K562 (cell line): ENCODE results near the gene ZNF598. TPM values are rescaled to one million over a fixed set of nuclear protein-coding genes. Genes with fewer than 3 reads are reported as not detected.

Experiments used
- ETV1 ChIP-seq: fragments of 450-650 bp; conservative IDR thresholded peaks from 2 replicates; pipeline ENCODE4 v1.6.1; 2016; ENCODE audit warnings: missing genetic modification characterization, control low read depth, low read depth, missing compliant biosample characterization
- FOXK2 ChIP-seq, 2 experiments: fragments of 450-650 bp; IDR thresholded peaks in 1 of 2; conservative IDR thresholded peaks in 1 of 2; 2 replicates each; pipeline ENCODE4 v1.6.1; 2016; ENCODE audit warnings: low read depth in 2 of 2, mild to moderate bottlenecking in 1 of 2
- GTF2E2 ChIP-seq: fragments of 200-800 bp; sonication (Bioruptor generic); IDR thresholded peaks from 2 replicates; pipeline ENCODE4 v1.6.1; 2016; ENCODE audit warnings: missing genetic modification characterization, missing compliant biosample characterization
- MTF1 ChIP-seq: fragments of 250-450 bp; sonication (Bioruptor Pico); IDR thresholded peaks from 2 replicates; pipeline ENCODE4 v1.9.0; 2021; ENCODE audit warnings: moderate library complexity, mild to moderate bottlenecking, inconsistent platforms, borderline replicate concordance
- PRPF4 ChIP-seq: fragments of 200-400 bp; formaldehyde crosslinking; IDR thresholded peaks from one replicate; pipeline ENCODE4 v1.6.1; 2017; ENCODE audit warnings: low read length, low read depth, mild to moderate bottlenecking; ENCODE audit not compliant: insufficient read depth, poor library complexity, severe bottlenecking
- SETDB1 ChIP-seq: IDR thresholded peaks from one replicate; pipeline ENCODE4 v1.6.1; 2012; ENCODE audit warnings: low read length, control low read depth, inconsistent platforms
- TAF7 ChIP-seq: fragments of 450-650 bp; IDR thresholded peaks from 2 replicates; pipeline ENCODE4 v1.6.1; 2016; ENCODE audit warnings: missing genetic modification characterization, missing compliant biosample characterization
- TCF7L2 ChIP-seq: fragments of 150-350 bp; IDR thresholded peaks from 2 replicates; pipeline ENCODE4 v1.6.1; 2016; ENCODE audit warnings: low read depth, mild to moderate bottlenecking, low read length, moderate library complexity
- ZEB2 ChIP-seq: fragments of 450-650 bp; IDR thresholded peaks from 2 replicates; pipeline ENCODE4 v1.6.1; 2016
- ZNF316 ChIP-seq: fragments of 450-650 bp; IDR thresholded peaks from 2 replicates; pipeline ENCODE4 v1.6.1; 2016
- ZNF586 ChIP-seq: fragments of 450-650 bp; formaldehyde crosslinking; conservative IDR thresholded peaks from 2 replicates; pipeline ENCODE4 v1.4.0; 2020; ENCODE audit warnings: mild to moderate bottlenecking, moderate library complexity
- ZNF766 ChIP-seq: fragments of 200-800 bp; sonication (Bioruptor generic); conservative IDR thresholded peaks from 2 replicates; pipeline ENCODE4 v1.6.1; 2016; ENCODE audit warnings: missing genetic modification characterization, missing compliant biosample characterization
- polyA plus RNA-seq, 8 experiments: library from polyadenylated mRNA; depleted of rRNA in 4 of 8; stranded (reverse) in 5 of 8; unstranded in 3 of 8; fragments of >200 nt; fragmentation: Nextera tagmentation in 2 of 8; fragmentation: Illumina TruSeq in 1 of 8; extraction: Ambion mirVana in 2 of 8; extraction: Trizol in 1 of 8; gene quantifications; 2 replicates each; pipeline versions ENCODE4 v1.2.1 to v1.2.3, GENCODE V29; 2011 to 2014; ENCODE audit warnings: inconsistent platforms in 1 of 8, missing spikeins in 1 of 8
- total RNA-seq, 7 experiments: library from RNA; depleted of rRNA in 6 of 7; stranded (reverse); fragments of >200 nt in 6 of 7; fragmentation: Illumina TruSeq in 2 of 7; extraction: Trizol in 2 of 7; gene quantifications; 2 replicates each; pipeline versions ENCODE4 v1.2.1 to v1.2.3, GENCODE V29; 2011 to 2021; ENCODE audit warnings: low replicate concordance in 1 of 7
- TF ChIP-seq, protein P1 (sequence below), 3 experiments: fragments of 200-800 bp in 1 of 3; fragments of 250-450 bp in 1 of 3; fragments of 450-650 bp in 1 of 3; sonication (Bioruptor Pico) in 1 of 3; sonication (Bioruptor generic) in 1 of 3; formaldehyde crosslinking in 1 of 3; IDR thresholded peaks; 2 replicates each; pipeline versions ENCODE4 v1.6.1 to v1.8.0; 2016 to 2022; ENCODE audit warnings: mild to moderate bottlenecking in 2 of 3, missing genetic modification characterization in 2 of 3, missing compliant biosample characterization in 1 of 3, moderate library complexity in 1 of 3
- TF ChIP-seq, protein P2 (sequence below): sonication (generic); formaldehyde crosslinking; IDR thresholded peaks from 2 replicates; pipeline ENCODE4 v1.8.1; 2023; ENCODE audit warnings: mild to moderate bottlenecking, missing genetic modification reagents, moderate library complexity
- TF ChIP-seq, protein P3 (sequence below): fragments of 250-450 bp; sonication (Bioruptor Pico); IDR thresholded peaks from 2 replicates; pipeline ENCODE4 v1.4.0; 2020
- TF ChIP-seq, protein P4 (sequence below): sonication (generic); formaldehyde crosslinking; IDR thresholded peaks from 2 replicates; pipeline ENCODE4 v1.8.1; 2023; ENCODE audit warnings: missing genetic modification reagents, mild to moderate bottlenecking, borderline replicate concordance

ZNF598 gene
- total and polyA plus RNA-seq, 9 of the 15 experiments (the other 6 are each of a cell fraction or from before 2014, with no cell fraction given) = 0.11 to 115 (median 29.6) TPM

DNA sequence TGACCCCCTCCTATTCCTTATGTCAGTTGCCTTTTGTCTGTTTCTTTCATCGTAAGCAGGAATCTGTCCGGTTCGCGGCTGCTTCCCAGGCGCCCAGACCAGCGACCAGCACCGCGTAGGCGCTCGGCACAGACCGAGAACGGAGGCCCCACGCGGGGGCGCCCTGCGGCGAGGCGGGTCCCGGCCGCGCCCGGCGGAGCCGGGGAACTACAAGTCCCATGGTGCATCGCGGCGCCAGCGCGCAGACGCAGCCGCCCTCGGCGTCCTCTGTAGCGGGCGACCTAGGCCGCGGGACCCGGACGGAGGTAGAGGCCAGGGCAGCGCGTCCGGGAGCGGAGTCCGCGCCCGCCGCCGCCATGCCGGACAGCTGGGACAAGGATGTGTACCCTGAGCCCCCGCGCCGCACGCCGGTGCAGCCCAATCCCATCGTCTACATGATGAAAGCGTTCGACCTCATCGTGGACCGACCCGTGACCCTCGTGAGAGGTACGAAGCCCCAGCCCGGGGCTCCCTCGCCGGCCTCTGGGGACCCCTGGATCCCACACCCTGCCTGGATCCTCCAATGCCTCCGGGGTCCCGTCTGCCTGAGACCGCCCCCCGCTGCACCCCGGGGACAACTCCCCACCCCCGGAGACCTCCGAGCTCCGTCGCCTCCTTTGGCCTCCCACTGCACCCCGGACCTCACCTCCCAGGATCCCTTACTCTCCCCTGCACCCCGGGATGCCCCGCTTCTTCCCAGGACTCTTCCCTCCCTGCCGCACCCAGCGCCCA lies 50.2 kb downstream of the ZNF598 start, which contains the start of gene NDUFB10 (continued):
- no peak for TF ChIP-seq GTF2E2 (tag)
- TF ChIP-seq, protein P1, sequence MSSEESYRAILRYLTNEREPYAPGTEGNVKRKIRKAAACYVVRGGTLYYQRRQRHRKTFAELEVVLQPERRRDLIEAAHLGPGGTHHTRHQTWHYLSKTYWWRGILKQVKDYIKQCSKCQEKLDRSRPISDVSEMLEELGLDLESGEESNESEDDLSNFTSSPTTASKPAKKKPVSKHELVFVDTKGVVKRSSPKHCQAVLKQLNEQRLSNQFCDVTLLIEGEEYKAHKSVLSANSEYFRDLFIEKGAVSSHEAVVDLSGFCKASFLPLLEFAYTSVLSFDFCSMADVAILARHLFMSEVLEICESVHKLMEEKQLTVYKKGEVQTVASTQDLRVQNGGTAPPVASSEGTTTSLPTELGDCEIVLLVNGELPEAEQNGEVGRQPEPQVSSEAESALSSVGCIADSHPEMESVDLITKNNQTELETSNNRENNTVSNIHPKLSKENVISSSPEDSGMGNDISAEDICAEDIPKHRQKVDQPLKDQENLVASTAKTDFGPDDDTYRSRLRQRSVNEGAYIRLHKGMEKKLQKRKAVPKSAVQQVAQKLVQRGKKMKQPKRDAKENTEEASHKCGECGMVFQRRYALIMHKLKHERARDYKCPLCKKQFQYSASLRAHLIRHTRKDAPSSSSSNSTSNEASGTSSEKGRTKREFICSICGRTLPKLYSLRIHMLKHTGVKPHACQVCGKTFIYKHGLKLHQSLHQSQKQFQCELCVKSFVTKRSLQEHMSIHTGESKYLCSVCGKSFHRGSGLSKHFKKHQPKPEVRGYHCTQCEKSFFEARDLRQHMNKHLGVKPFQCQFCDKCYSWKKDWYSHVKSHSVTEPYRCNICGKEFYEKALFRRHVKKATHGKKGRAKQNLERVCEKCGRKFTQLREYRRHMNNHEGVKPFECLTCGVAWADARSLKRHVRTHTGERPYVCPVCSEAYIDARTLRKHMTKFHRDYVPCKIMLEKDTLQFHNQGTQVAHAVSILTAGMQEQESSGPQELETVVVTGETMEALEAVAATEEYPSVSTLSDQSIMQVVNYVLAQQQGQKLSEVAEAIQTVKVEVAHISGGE (CRISPR knock-in tag; IDR thresholded peaks at IDR 0.05) = peak in 2 of 3 experiments; percentile 29 to 77; a peak in 2 of 6 replicates
- peak; percentile 28; the same call in 1 of the 2 replicates for TF ChIP-seq TAF7 (tag)
- no peak for TF ChIP-seq TCF7L2
- no peak for TF ChIP-seq SETDB1
- TF ChIP-seq, protein P2, sequence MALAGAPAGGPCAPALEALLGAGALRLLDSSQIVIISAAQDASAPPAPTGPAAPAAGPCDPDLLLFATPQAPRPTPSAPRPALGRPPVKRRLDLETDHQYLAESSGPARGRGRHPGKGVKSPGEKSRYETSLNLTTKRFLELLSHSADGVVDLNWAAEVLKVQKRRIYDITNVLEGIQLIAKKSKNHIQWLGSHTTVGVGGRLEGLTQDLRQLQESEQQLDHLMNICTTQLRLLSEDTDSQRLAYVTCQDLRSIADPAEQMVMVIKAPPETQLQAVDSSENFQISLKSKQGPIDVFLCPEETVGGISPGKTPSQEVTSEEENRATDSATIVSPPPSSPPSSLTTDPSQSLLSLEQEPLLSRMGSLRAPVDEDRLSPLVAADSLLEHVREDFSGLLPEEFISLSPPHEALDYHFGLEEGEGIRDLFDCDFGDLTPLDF (CRISPR knock-in tag) = peak; percentile 78
- no peak for TF ChIP-seq ZEB2
- no peak for TF ChIP-seq MTF1 (CRISPR knock-in tag)
- TF ChIP-seq ZNF586 = no peak
- no peak for TF ChIP-seq PRPF4
- TF ChIP-seq, protein P3, sequence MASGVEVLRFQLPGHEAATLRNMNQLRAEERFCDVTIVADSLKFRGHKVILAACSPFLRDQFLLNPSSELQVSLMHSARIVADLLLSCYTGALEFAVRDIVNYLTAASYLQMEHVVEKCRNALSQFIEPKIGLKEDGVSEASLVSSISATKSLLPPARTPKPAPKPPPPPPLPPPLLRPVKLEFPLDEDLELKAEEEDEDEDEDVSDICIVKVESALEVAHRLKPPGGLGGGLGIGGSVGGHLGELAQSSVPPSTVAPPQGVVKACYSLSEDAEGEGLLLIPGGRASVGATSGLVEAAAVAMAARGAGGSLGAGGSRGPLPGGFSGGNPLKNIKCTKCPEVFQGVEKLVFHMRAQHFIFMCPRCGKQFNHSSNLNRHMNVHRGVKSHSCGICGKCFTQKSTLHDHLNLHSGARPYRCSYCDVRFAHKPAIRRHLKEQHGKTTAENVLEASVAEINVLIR (CRISPR knock-in tag) = peak; percentile 16; the same call in 1 of the 2 replicates
- no peak for TF ChIP-seq FOXK2 (conservative IDR thresholded peaks at IDR 0.05 in 1 of 2, IDR thresholded peaks at IDR 0.05 in 1 of 2; ENCODE audit: low read depth in 2 of 2)
- no peak for TF ChIP-seq ZNF316
- TF ChIP-seq, protein P4, sequence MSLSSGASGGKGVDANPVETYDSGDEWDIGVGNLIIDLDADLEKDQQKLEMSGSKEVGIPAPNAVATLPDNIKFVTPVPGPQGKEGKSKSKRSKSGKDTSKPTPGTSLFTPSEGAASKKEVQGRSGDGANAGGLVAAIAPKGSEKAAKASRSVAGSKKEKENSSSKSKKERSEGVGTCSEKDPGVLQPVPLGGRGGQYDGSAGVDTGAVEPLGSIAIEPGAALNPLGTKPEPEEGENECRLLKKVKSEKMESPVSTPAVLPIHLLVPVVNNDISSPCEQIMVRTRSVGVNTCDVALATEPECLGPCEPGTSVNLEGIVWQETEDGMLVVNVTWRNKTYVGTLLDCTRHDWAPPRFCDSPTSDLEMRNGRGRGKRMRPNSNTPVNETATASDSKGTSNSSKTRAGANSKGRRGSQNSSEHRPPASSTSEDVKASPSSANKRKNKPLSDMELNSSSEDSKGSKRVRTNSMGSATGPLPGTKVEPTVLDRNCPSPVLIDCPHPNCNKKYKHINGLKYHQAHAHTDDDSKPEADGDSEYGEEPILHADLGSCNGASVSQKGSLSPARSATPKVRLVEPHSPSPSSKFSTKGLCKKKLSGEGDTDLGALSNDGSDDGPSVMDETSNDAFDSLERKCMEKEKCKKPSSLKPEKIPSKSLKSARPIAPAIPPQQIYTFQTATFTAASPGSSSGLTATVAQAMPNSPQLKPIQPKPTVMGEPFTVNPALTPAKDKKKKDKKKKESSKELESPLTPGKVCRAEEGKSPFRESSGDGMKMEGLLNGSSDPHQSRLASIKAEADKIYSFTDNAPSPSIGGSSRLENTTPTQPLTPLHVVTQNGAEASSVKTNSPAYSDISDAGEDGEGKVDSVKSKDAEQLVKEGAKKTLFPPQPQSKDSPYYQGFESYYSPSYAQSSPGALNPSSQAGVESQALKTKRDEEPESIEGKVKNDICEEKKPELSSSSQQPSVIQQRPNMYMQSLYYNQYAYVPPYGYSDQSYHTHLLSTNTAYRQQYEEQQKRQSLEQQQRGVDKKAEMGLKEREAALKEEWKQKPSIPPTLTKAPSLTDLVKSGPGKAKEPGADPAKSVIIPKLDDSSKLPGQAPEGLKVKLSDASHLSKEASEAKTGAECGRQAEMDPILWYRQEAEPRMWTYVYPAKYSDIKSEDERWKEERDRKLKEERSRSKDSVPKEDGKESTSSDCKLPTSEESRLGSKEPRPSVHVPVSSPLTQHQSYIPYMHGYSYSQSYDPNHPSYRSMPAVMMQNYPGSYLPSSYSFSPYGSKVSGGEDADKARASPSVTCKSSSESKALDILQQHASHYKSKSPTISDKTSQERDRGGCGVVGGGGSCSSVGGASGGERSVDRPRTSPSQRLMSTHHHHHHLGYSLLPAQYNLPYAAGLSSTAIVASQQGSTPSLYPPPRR (CRISPR knock-in tag) = peak; percentile 48; the same call in 1 of the 2 replicates
- no peak for TF ChIP-seq ZNF766
- TF ChIP-seq ETV1 (tag) = no peak
